Esophagus muscularis mucosa (tissue), 3 donors: ENCODE measurements around the gene EPB41.

Experiments
- POLR2A ChIP-seq: fragments of 450-650 bp; IDR thresholded peaks from one replicate; pipeline ENCODE4 v1.6.1; 2017; ENCODE audit warnings: antibody characterized with exemption, moderate library complexity, mild to moderate bottlenecking, low read depth
- TF ChIP-seq, protein P1 (sequence below), 3 experiments: fragments of 200-600 bp in 2 of 3; fragments of 450-650 bp in 1 of 3; sonication (generic) in 2 of 3; IDR thresholded peaks; one replicate each; pipeline ENCODE4 v1.5.1; 2017 to 2019; ENCODE audit warnings: antibody characterized with exemption in 3 of 3, mild to moderate bottlenecking in 2 of 3, moderate library complexity in 1 of 3

DNA sequence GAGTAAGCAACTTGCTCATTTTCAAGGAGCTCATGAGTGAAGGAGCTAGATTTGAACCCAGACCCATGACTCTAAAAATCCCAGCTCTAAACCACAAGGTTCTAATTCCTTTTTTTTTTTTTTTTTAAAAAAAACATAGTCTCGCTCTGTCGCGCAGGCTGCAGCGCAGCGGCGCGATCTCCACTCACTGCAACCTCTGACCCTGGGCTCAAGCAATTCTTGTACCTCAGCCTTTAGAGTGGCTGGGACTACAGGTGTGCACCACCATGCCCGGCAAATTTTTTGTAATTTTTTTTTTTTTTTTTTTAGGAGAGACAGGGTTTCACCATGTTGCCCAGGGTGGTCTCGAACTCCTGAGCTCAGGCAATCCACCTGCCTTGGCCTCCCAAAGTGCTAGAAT is 253.5 kb downstream of the EPB41 start:
- TF ChIP-seq, protein P1, sequence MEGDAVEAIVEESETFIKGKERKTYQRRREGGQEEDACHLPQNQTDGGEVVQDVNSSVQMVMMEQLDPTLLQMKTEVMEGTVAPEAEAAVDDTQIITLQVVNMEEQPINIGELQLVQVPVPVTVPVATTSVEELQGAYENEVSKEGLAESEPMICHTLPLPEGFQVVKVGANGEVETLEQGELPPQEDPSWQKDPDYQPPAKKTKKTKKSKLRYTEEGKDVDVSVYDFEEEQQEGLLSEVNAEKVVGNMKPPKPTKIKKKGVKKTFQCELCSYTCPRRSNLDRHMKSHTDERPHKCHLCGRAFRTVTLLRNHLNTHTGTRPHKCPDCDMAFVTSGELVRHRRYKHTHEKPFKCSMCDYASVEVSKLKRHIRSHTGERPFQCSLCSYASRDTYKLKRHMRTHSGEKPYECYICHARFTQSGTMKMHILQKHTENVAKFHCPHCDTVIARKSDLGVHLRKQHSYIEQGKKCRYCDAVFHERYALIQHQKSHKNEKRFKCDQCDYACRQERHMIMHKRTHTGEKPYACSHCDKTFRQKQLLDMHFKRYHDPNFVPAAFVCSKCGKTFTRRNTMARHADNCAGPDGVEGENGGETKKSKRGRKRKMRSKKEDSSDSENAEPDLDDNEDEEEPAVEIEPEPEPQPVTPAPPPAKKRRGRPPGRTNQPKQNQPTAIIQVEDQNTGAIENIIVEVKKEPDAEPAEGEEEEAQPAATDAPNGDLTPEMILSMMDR (IDR thresholded peaks at IDR 0.05), result no peak
- no peak for TF ChIP-seq POLR2A
